ENCODE results near the gene HRH3.

Gene HRH3

GRCh38 chr20:62222266-62222850 is 2.3 kb upstream of the HRH3 start:
- Histone ChIP-seq H3K4me2 (ENCODE audit: low read depth, low read length, poor library complexity, severe bottlenecking) (no peak overlapping the region), H3K27ac (ENCODE audit: low read depth, low read length) (no peak overlapping the region), H3K9me3 (ENCODE audit: insufficient read depth, low read length) (no peaks in the 10 kb centered on the region), H2AFZ (ENCODE audit: low read depth, low read length, severe bottlenecking) (no peak overlapping the region), H3K4me3 (ENCODE audit: insufficient read depth, low read length, poor library complexity, severe bottlenecking) (no peak overlapping the region), H3F3A (ENCODE audit: insufficient read depth) (no peaks in the 10 kb centered on the region), H3K36me3 (ENCODE audit: low read length) (no peaks in the 10 kb centered on the region), H3K9me2 (replicated peaks; ENCODE audit: insufficient read depth, low read length) (no peaks in the 10 kb centered on the region), H4K20me1 (ENCODE audit: low read depth, low read length) (no peaks in the 10 kb centered on the region), H3K9ac (ENCODE audit: low read length) (no peak overlapping the region), H3K27me3 (ENCODE audit: low read length) (no peaks in the 10 kb centered on the region), H3K79me2 (ENCODE audit: insufficient read depth, low read length) (no peaks in the 10 kb centered on the region)
- no peak for TF ChIP-seq EZH2phosphoT487 (conservative IDR thresholded peaks at IDR 0.05; ENCODE audit: low read length)
- TF ChIP-seq CTCF (IDR thresholded peaks at IDR 0.05; ENCODE audit: insufficient read depth, low read length, poor library complexity, severe bottlenecking), result no peak

- Histone ChIP-seq H3K27me3 (ENCODE audit: low read length) (no peaks in the 10 kb centered on the region), H3K36me3 (ENCODE audit: low read length) (no peaks in the 10 kb centered on the region), H3K79me2 (ENCODE audit: insufficient read depth, low read length) (no peaks in the 10 kb centered on the region), H3K4me3 (ENCODE audit: insufficient read depth, low read length, poor library complexity, severe bottlenecking) (no peak overlapping the region), H3K9me3 (ENCODE audit: insufficient read depth, low read length) (no peaks in the 10 kb centered on the region), H2AFZ (ENCODE audit: low read depth, low read length, severe bottlenecking) (no peak overlapping the region), H3K4me2 (ENCODE audit: low read depth, low read length, poor library complexity, severe bottlenecking) (no peak overlapping the region), H3F3A (ENCODE audit: insufficient read depth) (no peaks in the 10 kb centered on the region), H3K27ac (ENCODE audit: low read depth, low read length) (no peak overlapping the region), H4K20me1 (ENCODE audit: low read depth, low read length) (no peaks in the 10 kb centered on the region), H3K9ac (ENCODE audit: low read length) (no peak overlapping the region), H3K9me2 (replicated peaks; ENCODE audit: insufficient read depth, low read length) (no peaks in the 10 kb centered on the region)
- TF ChIP-seq CTCF (IDR thresholded peaks at IDR 0.05; ENCODE audit: insufficient read depth, low read length, poor library complexity, severe bottlenecking) (no peak), EZH2phosphoT487 (conservative IDR thresholded peaks at IDR 0.05; ENCODE audit: low read length) (no peak)
Observed at GRCh38 chr20:62220666-62221568, 839 bp upstream of the HRH3 start.

- Histone ChIP-seq H3K9me3 (ENCODE audit: insufficient read depth, low read length) (no peaks in the 10 kb centered on the region), H2AFZ (ENCODE audit: low read depth, low read length, severe bottlenecking) (no peak overlapping the region), H3K9ac (ENCODE audit: low read length) (no peak overlapping the region), H4K20me1 (ENCODE audit: low read depth, low read length) (no peaks in the 10 kb centered on the region), H3K36me3 (ENCODE audit: low read length) (no peaks in the 10 kb centered on the region), H3K9me2 (replicated peaks; ENCODE audit: insufficient read depth, low read length) (no peaks in the 10 kb centered on the region), H3K27me3 (ENCODE audit: low read length) (no peaks in the 10 kb centered on the region), H3K4me2 (ENCODE audit: low read depth, low read length, poor library complexity, severe bottlenecking) (no peak overlapping the region), H3F3A (ENCODE audit: insufficient read depth) (no peaks in the 10 kb centered on the region), H3K4me3 (ENCODE audit: insufficient read depth, low read length, poor library complexity, severe bottlenecking) (no peak overlapping the region), H3K27ac (ENCODE audit: low read depth, low read length) (no peak overlapping the region), H3K79me2 (ENCODE audit: insufficient read depth, low read length) (no peaks in the 10 kb centered on the region)
- TF ChIP-seq CTCF (IDR thresholded peaks at IDR 0.05; ENCODE audit: insufficient read depth, low read length, poor library complexity, severe bottlenecking) (no peak), EZH2phosphoT487 (conservative IDR thresholded peaks at IDR 0.05; ENCODE audit: low read length) (no peak)
Observed at GRCh38 chr20:62219101-62219991, 732 bp downstream of the HRH3 start.

Measured in SU-DHL-6 (cell line).